Measurements from ENCODE around the gene ACVR1. TPM values are rescaled to one million over a fixed set of nuclear protein-coding genes. Genes with fewer than 3 reads are reported as not detected.
A peak's percentile ranks its signal among the peaks of the same experiment; 100 is the strongest.
"Not testable (repeated sequence)": the region's sequence is repeated elsewhere in the genome, so short reads cannot be mapped to it uniquely, and the experiment has no call there.

ACVR1 gene
- total RNA-seq, 1 donor from 2014 or later = 45.5 TPM

- Mint-ChIP-seq H3K4me3 (no peak overlapping the region), H3K4me1 (peaks cover 50% of the 10 kb centered on the region), H3K9me3 (no peaks in the 10 kb centered on the region), H3K27ac (peak overlapping the region; percentile 53), H3K27me3 (no peaks in the 10 kb centered on the region), H3K36me3 (ENCODE audit: low read depth) (peaks cover 43% of the 10 kb centered on the region)
- DNase-seq = no peak
- intact Hi-C loops (cut with micrococcal nuclease) = loop anchor here (2.0 to 5.0 kb wide), 4 partner anchors 14 to 60 kb away; partner anchors contain the start of gene ACVR1
These were observed 36.8 kb downstream of the ACVR1 start for GRCh38 chr2:157839162-157839801.

GRCh38 chr2:157838442-157839161, 37.5 kb downstream of the ACVR1 start:
- H3K27me3 Mint-ChIP-seq = no peaks in the 10 kb centered on the region
- H3K4me1 Mint-ChIP-seq = peaks cover 49% of the 10 kb centered on the region
- DNase-seq = peak; percentile 72
- no peaks in the 10 kb centered on the region for H3K9me3 Mint-ChIP-seq
- H3K4me3 Mint-ChIP-seq = peak overlapping the region; percentile 61
- peaks cover 42% of the 10 kb centered on the region for H3K36me3 Mint-ChIP-seq (ENCODE audit: low read depth)
- peak overlapping the region; percentile 83 for H3K27ac Mint-ChIP-seq
- intact Hi-C loops (cut with micrococcal nuclease) = loop anchor here (2.0 to 5.0 kb wide), 4 partner anchors 14 to 60 kb away; partner anchors contain the start of gene ACVR1

DNA sequence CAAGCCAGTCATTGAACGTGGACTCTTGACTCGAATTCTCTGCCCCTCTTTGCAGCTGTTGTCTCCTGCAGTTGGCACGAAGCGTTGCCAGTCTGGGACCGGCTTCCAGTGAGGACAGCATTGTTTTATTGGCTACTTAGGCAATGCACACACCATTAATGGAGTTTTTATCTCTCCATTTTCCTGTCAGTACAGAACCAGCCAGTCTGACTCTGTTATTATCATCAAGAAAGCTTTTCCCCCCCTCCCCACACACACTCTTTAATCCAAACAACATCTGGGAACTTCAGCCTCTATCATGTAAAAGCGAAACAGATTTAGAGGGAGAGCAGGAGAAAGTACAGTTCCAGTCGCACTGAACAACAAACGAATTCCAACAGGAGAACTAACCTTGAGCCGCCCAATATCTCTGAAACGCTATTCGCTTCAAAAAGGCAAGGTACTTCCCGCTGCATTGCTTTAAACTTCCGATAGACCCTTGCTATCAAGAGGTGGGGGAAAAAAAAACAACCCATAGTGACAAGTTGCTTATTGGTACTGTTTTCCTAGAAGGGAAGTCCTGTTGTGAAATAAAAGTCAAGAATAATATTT, 38.2 kb downstream of the ACVR1 start:
- H3K9me3 Mint-ChIP-seq = no peaks in the 10 kb centered on the region
- H3K27me3 Mint-ChIP-seq = no peaks in the 10 kb centered on the region
- H3K4me3 Mint-ChIP-seq = peak overlapping the region; percentile 61
- peak overlapping the region; percentile 83 for H3K27ac Mint-ChIP-seq
- H3K4me1 Mint-ChIP-seq = peaks cover 45% of the 10 kb centered on the region
- H3K36me3 Mint-ChIP-seq (ENCODE audit: low read depth) = peaks cover 36% of the 10 kb centered on the region
- intact Hi-C loops (cut with micrococcal nuclease) = loop anchor here (2.0 to 5.0 kb wide), 4 partner anchors 15 to 61 kb away; partner anchors contain the start of gene ACVR1
- no peak for DNase-seq

DNA sequence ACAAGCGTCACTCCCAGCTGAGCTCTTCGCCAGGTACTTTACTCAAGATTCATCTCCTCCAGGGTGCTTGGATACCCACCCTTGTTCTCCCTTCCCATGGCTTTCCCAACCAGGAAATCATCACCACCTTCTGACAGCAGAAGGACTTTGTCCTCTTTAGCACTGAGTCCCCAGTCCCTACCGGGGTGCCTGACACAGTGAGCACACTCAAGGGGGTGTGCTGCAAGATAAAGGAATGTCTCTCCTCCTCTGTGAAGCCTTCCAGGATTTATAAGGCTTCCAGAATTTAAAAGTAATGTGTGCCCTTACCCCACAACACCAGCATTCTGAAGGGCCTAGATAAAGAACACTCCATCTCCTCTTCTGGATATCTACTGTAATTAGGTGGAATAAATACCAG, 39.6 kb downstream of the ACVR1 start:
- peak overlapping the region; percentile 73 for H3K27ac Mint-ChIP-seq

GRCh38 chr2:157835425-157835824, 40.7 kb downstream of the ACVR1 start:
- H3K27ac Mint-ChIP-seq = no peak overlapping the region
- H3K4me3 Mint-ChIP-seq = no peak overlapping the region
- H3K27me3 Mint-ChIP-seq = no peaks in the 10 kb centered on the region
- intact Hi-C loops (cut with micrococcal nuclease) = loop anchor here (5.0 kb wide), 1 partner anchor 53 kb away; no protein-coding TSS in a partner anchor
- no peak for DNase-seq
- peaks cover 51% of the 10 kb centered on the region for H3K36me3 Mint-ChIP-seq (ENCODE audit: low read depth)
- peaks cover 56% of the 10 kb centered on the region for H3K4me1 Mint-ChIP-seq
- H3K9me3 Mint-ChIP-seq = no peaks in the 10 kb centered on the region

More for the DNA sequence above, 39.6 kb downstream of the ACVR1 start:
- H3K36me3 Mint-ChIP-seq (ENCODE audit: low read depth) = peaks cover 41% of the 10 kb centered on the region
- no peaks in the 10 kb centered on the region for H3K9me3 Mint-ChIP-seq
- peaks cover 47% of the 10 kb centered on the region for H3K4me1 Mint-ChIP-seq
- DNase-seq = no peak
- H3K27me3 Mint-ChIP-seq = no peaks in the 10 kb centered on the region
- H3K4me3 Mint-ChIP-seq = peak overlapping the region; percentile 48
- intact Hi-C loops (cut with micrococcal nuclease) = loop anchor here (5.0 kb wide), 1 partner anchor 54 kb away; no protein-coding TSS in a partner anchor

DNA sequence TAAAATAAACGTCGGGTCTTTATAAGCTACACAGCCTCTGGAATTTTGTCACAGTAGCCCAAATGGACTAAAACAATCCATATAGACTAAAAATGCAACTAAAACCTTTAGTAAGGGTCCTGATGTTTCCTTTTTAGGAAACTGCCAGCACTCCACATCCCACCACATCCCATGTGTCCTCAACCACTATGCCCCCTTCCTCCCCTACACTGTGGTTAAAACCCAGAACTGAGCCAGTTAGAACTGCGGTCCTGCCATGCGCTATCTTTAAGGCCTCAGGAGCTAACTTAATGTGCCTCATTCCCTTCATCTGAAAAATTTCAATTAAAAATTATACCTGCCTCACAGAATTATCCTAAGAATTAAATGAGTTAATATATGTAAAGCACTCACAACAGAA, 41.1 kb downstream of the ACVR1 start:
- H3K36me3 Mint-ChIP-seq (ENCODE audit: low read depth) = peaks cover 53% of the 10 kb centered on the region

GRCh38 chr2:157833721-157834120, 42.4 kb downstream of the ACVR1 start:
- no peak for DNase-seq
- Mint-ChIP-seq H3K9me3 (no peaks in the 10 kb centered on the region), H3K27ac (no peak overlapping the region), H3K4me1 (peaks cover 48% of the 10 kb centered on the region), H3K36me3 (ENCODE audit: low read depth) (peaks cover 56% of the 10 kb centered on the region), H3K4me3 (no peak overlapping the region), H3K27me3 (no peaks in the 10 kb centered on the region)
- intact Hi-C loops (cut with micrococcal nuclease) = no loop called here

More for the DNA sequence above, 41.1 kb downstream of the ACVR1 start:
- no peak overlapping the region for H3K27ac Mint-ChIP-seq
- intact Hi-C loops (cut with micrococcal nuclease) = loop anchor here (5.0 kb wide), 1 partner anchor 53 kb away; no protein-coding TSS in a partner anchor
- H3K4me1 Mint-ChIP-seq = peaks cover 56% of the 10 kb centered on the region
- no peak overlapping the region for H3K4me3 Mint-ChIP-seq
- H3K9me3 Mint-ChIP-seq = no peaks in the 10 kb centered on the region
- H3K27me3 Mint-ChIP-seq = no peaks in the 10 kb centered on the region
- DNase-seq = no peak

- no peak for DNase-seq
- H3K36me3 Mint-ChIP-seq (ENCODE audit: low read depth) = peaks cover 45% of the 10 kb centered on the region
- intact Hi-C loops (cut with micrococcal nuclease) = no loop called here
- H3K4me1 Mint-ChIP-seq = peaks cover 31% of the 10 kb centered on the region
- no peaks in the 10 kb centered on the region for H3K9me3 Mint-ChIP-seq
- peak overlapping the region; percentile 55 for H3K27ac Mint-ChIP-seq
- no peak overlapping the region for H3K4me3 Mint-ChIP-seq
- no peaks in the 10 kb centered on the region for H3K27me3 Mint-ChIP-seq
These were observed 44.4 kb downstream of the ACVR1 start for GRCh38 chr2:157831573-157832315.

DNA sequence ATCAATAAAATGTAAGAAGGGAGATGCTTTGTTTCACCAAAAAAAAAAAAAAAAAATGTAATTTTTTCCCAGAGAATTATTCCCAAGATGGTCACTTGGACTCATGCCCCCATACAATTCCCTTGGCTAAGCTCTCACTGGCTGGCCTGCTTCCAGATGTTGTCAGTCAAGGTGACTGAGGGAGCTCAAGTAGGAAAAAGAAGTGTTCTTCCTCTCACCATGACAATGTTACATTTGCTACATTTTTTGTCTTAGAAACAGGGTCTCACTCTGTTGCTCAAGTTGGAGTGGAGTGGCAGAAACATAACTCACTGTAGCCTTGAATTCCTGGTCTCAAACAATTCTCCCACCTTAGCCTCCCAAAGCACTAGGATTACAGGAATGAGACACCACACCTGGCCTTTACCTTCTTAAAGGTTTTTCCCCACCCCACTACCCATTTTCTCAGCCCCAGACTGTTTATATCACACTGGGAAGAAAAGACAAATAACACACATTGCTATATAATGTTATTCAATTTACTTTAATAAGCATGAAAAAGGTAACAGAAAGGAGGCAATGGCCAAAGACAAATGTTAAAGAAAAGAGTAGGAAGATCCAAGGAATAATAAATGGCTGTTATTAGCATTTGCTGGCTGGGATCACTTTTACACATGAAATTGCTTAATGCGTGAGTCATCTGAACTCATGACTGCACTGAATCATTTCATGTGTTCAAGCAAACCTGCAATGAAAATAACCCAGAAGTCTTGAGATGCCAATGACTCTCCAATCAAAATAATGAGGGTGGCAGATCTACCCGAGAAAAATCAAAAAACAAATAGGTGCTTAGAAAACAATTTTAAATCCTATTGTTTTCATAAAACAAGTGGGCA, 45.2 kb downstream of the ACVR1 start:
- no peaks in the 10 kb centered on the region for H3K27me3 Mint-ChIP-seq
- DNase-seq = no peak
- no peaks in the 10 kb centered on the region for H3K9me3 Mint-ChIP-seq
- no peak overlapping the region for H3K4me3 Mint-ChIP-seq
- intact Hi-C loops (cut with micrococcal nuclease) = no loop called here
- H3K4me1 Mint-ChIP-seq = peaks cover 23% of the 10 kb centered on the region
- peaks cover 42% of the 10 kb centered on the region for H3K36me3 Mint-ChIP-seq (ENCODE audit: low read depth)
- peak overlapping the region; percentile 55 for H3K27ac Mint-ChIP-seq

- H3K4me3 Mint-ChIP-seq = no peak overlapping the region
- peaks cover 21% of the 10 kb centered on the region for H3K4me1 Mint-ChIP-seq
- H3K27me3 Mint-ChIP-seq = no peaks in the 10 kb centered on the region
- no peak for DNase-seq
- peaks cover 49% of the 10 kb centered on the region for H3K36me3 Mint-ChIP-seq (ENCODE audit: low read depth)
- no peaks in the 10 kb centered on the region for H3K9me3 Mint-ChIP-seq
- H3K27ac Mint-ChIP-seq = no peak overlapping the region
- intact Hi-C loops (cut with micrococcal nuclease) = no loop called here
These were observed 45.9 kb downstream of the ACVR1 start for GRCh38 chr2:157830266-157830665.

DNA sequence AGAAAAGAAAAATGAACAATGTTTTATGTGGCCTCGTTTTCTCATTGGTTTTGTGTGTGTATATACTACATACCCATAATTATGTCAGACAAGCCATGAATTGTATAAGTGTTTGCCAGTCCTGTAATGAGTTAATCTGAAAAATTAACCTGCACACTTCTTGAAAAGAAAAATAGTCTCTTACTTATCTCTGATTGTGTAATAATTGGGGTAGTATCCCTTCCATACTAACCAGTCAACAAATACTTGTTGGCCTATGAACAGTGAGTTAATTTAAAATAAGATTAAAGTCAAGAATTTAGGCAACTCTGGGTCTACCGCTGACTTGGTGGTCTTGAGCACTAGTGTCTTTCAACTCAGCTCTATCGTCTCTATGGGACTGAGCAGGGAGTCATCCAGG, 48.8 kb downstream of the ACVR1 start:
- Mint-ChIP-seq H3K4me3 (no peak overlapping the region), H3K36me3 (ENCODE audit: low read depth) (peaks cover 64% of the 10 kb centered on the region), H3K27me3 (no peaks in the 10 kb centered on the region), H3K4me1 (peaks cover 22% of the 10 kb centered on the region), H3K9me3 (no peaks in the 10 kb centered on the region), H3K27ac (no peak overlapping the region)
- intact Hi-C loops (cut with micrococcal nuclease) = no loop called here
- DNase-seq = no peak

GRCh38 chr2:157826644-157827043, 49.5 kb downstream of the ACVR1 start:
- H3K27ac Mint-ChIP-seq; H3K27me3 Mint-ChIP-seq; H3K9me3 Mint-ChIP-seq; intact Hi-C loops (cut with micrococcal nuclease); H3K4me3 Mint-ChIP-seq; DNase-seq: not testable (repeated sequence)
- H3K36me3 Mint-ChIP-seq (ENCODE audit: low read depth) = peaks cover 60% of the 10 kb centered on the region
- H3K4me1 Mint-ChIP-seq = peaks cover 27% of the 10 kb centered on the region

DNA sequence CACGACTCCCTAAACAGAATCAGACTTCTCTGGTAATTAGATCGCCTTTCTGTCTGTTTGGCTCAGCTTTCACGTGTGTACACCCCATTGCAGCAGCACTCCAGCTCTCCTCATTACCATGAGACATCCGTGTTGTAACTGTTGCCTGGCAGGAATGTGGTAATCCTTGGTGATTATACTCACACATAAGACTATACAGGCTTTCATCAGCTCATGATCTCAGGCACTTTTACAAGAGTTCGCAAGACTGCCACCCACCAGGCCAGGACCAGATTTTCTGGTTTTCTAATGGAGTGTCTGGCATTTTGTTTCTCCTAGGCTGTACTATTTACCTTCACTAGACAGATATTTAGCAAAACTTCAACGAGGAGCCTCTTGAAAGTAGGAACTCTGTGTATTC, 50.2 kb downstream of the ACVR1 start:
- H3K27ac Mint-ChIP-seq = no peak overlapping the region
- no peak overlapping the region for H3K4me3 Mint-ChIP-seq
- H3K9me3 Mint-ChIP-seq = no peaks in the 10 kb centered on the region
- no peak for DNase-seq
- intact Hi-C loops (cut with micrococcal nuclease) = no loop called here
- H3K36me3 Mint-ChIP-seq (ENCODE audit: low read depth) = peaks cover 52% of the 10 kb centered on the region
- H3K27me3 Mint-ChIP-seq = no peaks in the 10 kb centered on the region
- peaks cover 19% of the 10 kb centered on the region for H3K4me1 Mint-ChIP-seq

All from activated CD4-positive, alpha-beta T cell treated with anti-CD3 and anti-CD28 coated beads, Interleukin-2, amount 10 ng/mL, durations not matched to agents 24 days and 14 days (primary cell).